ENCODE measurements around the gene ARFGAP1.

The ARFGAP1 gene

GRCh38 chr20:63232235-63233060 lies 40.2 kb upstream of the ARFGAP1 start:
- Histone ChIP-seq H3K4me1 (ENCODE audit: control insufficient read depth in 2 of 2, insufficient read depth in 2 of 2, low read length in 2 of 2) (no peaks in the 10 kb centered on the region), H3K27ac (ENCODE audit: low read depth in 2 of 2, low read length in 2 of 2) (no peak overlapping the region), H3K27me3 (ENCODE audit: control insufficient read depth in 2 of 2, insufficient read depth in 2 of 2, low read length in 2 of 2) (peaks cover 5 to 11% of the 10 kb centered on the region in 2 donors), H3K36me3 (ENCODE audit: control insufficient read depth in 2 of 2, insufficient read depth in 2 of 2, low read length in 2 of 2) (no peaks in the 10 kb centered on the region), H3K4me3 (ENCODE audit: low read length in 2 of 2) (no peak overlapping the region), H3K9ac (ENCODE audit: low read depth in 1 of 2, low read length in 2 of 2) (no peak overlapping the region), H3K9me3 (ENCODE audit: control insufficient read depth in 2 of 2, low read length in 2 of 2) (no peaks in the 10 kb centered on the region)

GRCh38 chr20:63233061-63233344 lies 39.6 kb upstream of the ARFGAP1 start:
- H3K27ac ChIP-seq (ENCODE audit: low read depth in 2 of 2, low read length in 2 of 2) = no peak overlapping the region
- H3K9ac ChIP-seq (ENCODE audit: low read depth in 1 of 2, low read length in 2 of 2) = no peak overlapping the region
- H3K4me1 ChIP-seq (ENCODE audit: control insufficient read depth in 2 of 2, insufficient read depth in 2 of 2, low read length in 2 of 2) = no peaks in the 10 kb centered on the region
- no peaks in the 10 kb centered on the region for H3K36me3 ChIP-seq (ENCODE audit: control insufficient read depth in 2 of 2, insufficient read depth in 2 of 2, low read length in 2 of 2)
- no peaks in the 10 kb centered on the region for H3K9me3 ChIP-seq (ENCODE audit: control insufficient read depth in 2 of 2, low read length in 2 of 2)
- no peak overlapping the region for H3K4me3 ChIP-seq (ENCODE audit: low read length in 2 of 2)
- peaks cover 5 to 11% of the 10 kb centered on the region in 2 donors for H3K27me3 ChIP-seq (ENCODE audit: control insufficient read depth in 2 of 2, insufficient read depth in 2 of 2, low read length in 2 of 2)

- no peak overlapping the region for H3K9ac ChIP-seq (ENCODE audit: low read depth in 1 of 2, low read length in 2 of 2)
These were observed 38.7 kb upstream of the ARFGAP1 start for GRCh38 chr20:63233924-63234323.

GRCh38 chr20:63234693-63235398 lies 37.8 kb upstream of the ARFGAP1 start:
- no peaks in the 10 kb centered on the region for H3K4me1 ChIP-seq (ENCODE audit: control insufficient read depth in 2 of 2, insufficient read depth in 2 of 2, low read length in 2 of 2)
- H3K36me3 ChIP-seq (ENCODE audit: control insufficient read depth in 2 of 2, insufficient read depth in 2 of 2, low read length in 2 of 2) = no peaks in the 10 kb centered on the region
- H3K9ac ChIP-seq (ENCODE audit: low read depth in 1 of 2, low read length in 2 of 2) = no peak overlapping the region
- H3K27ac ChIP-seq (ENCODE audit: low read depth in 2 of 2, low read length in 2 of 2) = no peak overlapping the region
- H3K4me3 ChIP-seq (ENCODE audit: low read length in 2 of 2) = no peak overlapping the region
- H3K27me3 ChIP-seq (ENCODE audit: control insufficient read depth in 2 of 2, insufficient read depth in 2 of 2, low read length in 2 of 2) = peaks cover 5 to 7% of the 10 kb centered on the region in 2 donors
- H3K9me3 ChIP-seq (ENCODE audit: control insufficient read depth in 2 of 2, low read length in 2 of 2) = no peaks in the 10 kb centered on the region

More at GRCh38 chr20:63233924-63234323, 38.7 kb upstream of the ARFGAP1 start:
- H3K27ac ChIP-seq (ENCODE audit: low read depth in 2 of 2, low read length in 2 of 2) = no peak overlapping the region
- peaks cover 5 to 11% of the 10 kb centered on the region in 2 donors for H3K27me3 ChIP-seq (ENCODE audit: control insufficient read depth in 2 of 2, insufficient read depth in 2 of 2, low read length in 2 of 2)
- H3K4me1 ChIP-seq (ENCODE audit: control insufficient read depth in 2 of 2, insufficient read depth in 2 of 2, low read length in 2 of 2) = no peaks in the 10 kb centered on the region
- H3K9me3 ChIP-seq (ENCODE audit: control insufficient read depth in 2 of 2, low read length in 2 of 2) = no peaks in the 10 kb centered on the region
- no peaks in the 10 kb centered on the region for H3K36me3 ChIP-seq (ENCODE audit: control insufficient read depth in 2 of 2, insufficient read depth in 2 of 2, low read length in 2 of 2)
- no peak overlapping the region for H3K4me3 ChIP-seq (ENCODE audit: low read length in 2 of 2)

GRCh38 chr20:63235399-63235983 lies 37.1 kb upstream of the ARFGAP1 start, which contains the start of gene BIRC7:
BIRC7 (plus strand) TSS chr20:63235905; CDS start chr20:63236097, 192 bp downstream.
- no peaks in the 10 kb centered on the region for H3K36me3 ChIP-seq (ENCODE audit: control insufficient read depth in 2 of 2, insufficient read depth in 2 of 2, low read length in 2 of 2)
- H3K27ac ChIP-seq (ENCODE audit: low read depth in 2 of 2, low read length in 2 of 2) = no peak within 1 kb of the TSS
- H3K9me3 ChIP-seq (ENCODE audit: control insufficient read depth in 2 of 2, low read length in 2 of 2) = no peaks in the 10 kb centered on the region
- H3K4me3 ChIP-seq (ENCODE audit: low read length in 2 of 2) = no peak within 1 kb of the TSS
- no peak within 1 kb of the TSS for H3K9ac ChIP-seq (ENCODE audit: low read depth in 1 of 2, low read length in 2 of 2)
- H3K4me1 ChIP-seq (ENCODE audit: control insufficient read depth in 2 of 2, insufficient read depth in 2 of 2, low read length in 2 of 2) = no peaks in the 10 kb centered on the region
- peaks cover 4% of the 10 kb centered on the region in 2 donors for H3K27me3 ChIP-seq (ENCODE audit: control insufficient read depth in 2 of 2, insufficient read depth in 2 of 2, low read length in 2 of 2)

GRCh38 chr20:63236116-63236837 lies 36.3 kb upstream of the ARFGAP1 start:
- H3K27ac ChIP-seq (ENCODE audit: low read depth in 2 of 2, low read length in 2 of 2) = no peak overlapping the region
- no peaks in the 10 kb centered on the region for H3K36me3 ChIP-seq (ENCODE audit: control insufficient read depth in 2 of 2, insufficient read depth in 2 of 2, low read length in 2 of 2)
- H3K27me3 ChIP-seq (ENCODE audit: control insufficient read depth in 2 of 2, insufficient read depth in 2 of 2, low read length in 2 of 2) = no peaks in the 10 kb centered on the region
- H3K9me3 ChIP-seq (ENCODE audit: control insufficient read depth in 2 of 2, low read length in 2 of 2) = no peaks in the 10 kb centered on the region
- H3K9ac ChIP-seq (ENCODE audit: low read depth in 1 of 2, low read length in 2 of 2) = no peak overlapping the region
- H3K4me1 ChIP-seq (ENCODE audit: control insufficient read depth in 2 of 2, insufficient read depth in 2 of 2, low read length in 2 of 2) = no peaks in the 10 kb centered on the region
- no peak overlapping the region for H3K4me3 ChIP-seq (ENCODE audit: low read length in 2 of 2)

GRCh38 chr20:63238031-63238430 lies 34.6 kb upstream of the ARFGAP1 start:
- H3K27me3 ChIP-seq (ENCODE audit: control insufficient read depth in 2 of 2, insufficient read depth in 2 of 2, low read length in 2 of 2) = no peaks in the 10 kb centered on the region

GRCh38 chr20:63238514-63239125 lies 34.0 kb upstream of the ARFGAP1 start:
- no peaks in the 10 kb centered on the region for H3K36me3 ChIP-seq (ENCODE audit: control insufficient read depth in 2 of 2, insufficient read depth in 2 of 2, low read length in 2 of 2)
- H3K27ac ChIP-seq (ENCODE audit: low read depth in 2 of 2, low read length in 2 of 2) = no peak overlapping the region
- no peaks in the 10 kb centered on the region for H3K27me3 ChIP-seq (ENCODE audit: control insufficient read depth in 2 of 2, insufficient read depth in 2 of 2, low read length in 2 of 2)
- no peak overlapping the region for H3K9ac ChIP-seq (ENCODE audit: low read depth in 1 of 2, low read length in 2 of 2)
- H3K4me1 ChIP-seq (ENCODE audit: control insufficient read depth in 2 of 2, insufficient read depth in 2 of 2, low read length in 2 of 2) = no peaks in the 10 kb centered on the region
- no peaks in the 10 kb centered on the region for H3K9me3 ChIP-seq (ENCODE audit: control insufficient read depth in 2 of 2, low read length in 2 of 2)
- no peak overlapping the region for H3K4me3 ChIP-seq (ENCODE audit: low read length in 2 of 2)

More at GRCh38 chr20:63238031-63238430, 34.6 kb upstream of the ARFGAP1 start:
- no peaks in the 10 kb centered on the region for H3K36me3 ChIP-seq (ENCODE audit: control insufficient read depth in 2 of 2, insufficient read depth in 2 of 2, low read length in 2 of 2)
- no peak overlapping the region for H3K27ac ChIP-seq (ENCODE audit: low read depth in 2 of 2, low read length in 2 of 2)
- no peak overlapping the region for H3K4me3 ChIP-seq (ENCODE audit: low read length in 2 of 2)
- no peaks in the 10 kb centered on the region for H3K9me3 ChIP-seq (ENCODE audit: control insufficient read depth in 2 of 2, low read length in 2 of 2)
- no peak overlapping the region for H3K9ac ChIP-seq (ENCODE audit: low read depth in 1 of 2, low read length in 2 of 2)
- H3K4me1 ChIP-seq (ENCODE audit: control insufficient read depth in 2 of 2, insufficient read depth in 2 of 2, low read length in 2 of 2) = no peaks in the 10 kb centered on the region

GRCh38 chr20:63239431-63239830 lies 33.2 kb upstream of the ARFGAP1 start:
- Histone ChIP-seq H3K27me3 (ENCODE audit: control insufficient read depth in 2 of 2, insufficient read depth in 2 of 2, low read length in 2 of 2) (no peaks in the 10 kb centered on the region), H3K27ac (ENCODE audit: low read depth in 2 of 2, low read length in 2 of 2) (no peak overlapping the region)

More at GRCh38 chr20:63239431-63239830, 33.2 kb upstream of the ARFGAP1 start:
- Histone ChIP-seq H3K9me3 (ENCODE audit: control insufficient read depth in 2 of 2, low read length in 2 of 2) (no peaks in the 10 kb centered on the region), H3K9ac (ENCODE audit: low read depth in 1 of 2, low read length in 2 of 2) (no peak overlapping the region), H3K4me3 (ENCODE audit: low read length in 2 of 2) (no peak overlapping the region), H3K36me3 (ENCODE audit: control insufficient read depth in 2 of 2, insufficient read depth in 2 of 2, low read length in 2 of 2) (no peaks in the 10 kb centered on the region), H3K4me1 (ENCODE audit: control insufficient read depth in 2 of 2, insufficient read depth in 2 of 2, low read length in 2 of 2) (no peaks in the 10 kb centered on the region)

Data from mucosa of rectum (tissue), 2 donors.